GM18508 (cell line): ENCODE measurements around the gene ANKRD31.
"Not testable (repeated sequence)": the region's sequence is repeated elsewhere in the genome, so short reads cannot be mapped to it uniquely, and the experiment has no call there.

Experiments used
- ATAC-seq: cut with Tn5 transposase; IDR thresholded peaks from one replicate; pipeline ENCODE4 v1.9.1; 2021; ENCODE audit warnings: moderate number of reproducible peaks; ENCODE audit not compliant: insufficient read depth, unreplicated experiment

Gene ANKRD31

DNA sequence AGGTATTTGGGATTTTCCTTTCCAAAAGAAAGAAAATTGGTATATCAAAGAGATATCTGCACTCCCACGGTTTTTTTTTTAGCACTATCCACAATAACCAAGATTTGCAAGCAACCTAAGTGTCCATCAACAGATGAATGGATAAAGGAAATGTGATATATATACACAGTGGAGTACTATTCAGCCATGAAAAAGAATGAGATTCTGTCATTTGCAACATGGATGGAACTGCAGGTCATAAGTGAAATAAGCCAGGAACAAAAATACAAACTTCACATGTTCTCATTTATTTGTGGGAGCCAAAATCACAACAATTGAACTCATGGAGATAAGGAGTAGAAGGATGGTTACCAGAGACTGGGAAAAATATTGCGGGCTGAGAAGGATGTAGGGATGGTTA lies 9.8 kb downstream of the ANKRD31 start:
- ATAC-seq: no peak

- no peak for ATAC-seq
These were observed 11.2 kb downstream of the ANKRD31 start for GRCh38 chr5:75225506-75225905.

- ATAC-seq: not testable (repeated sequence)
These were observed 15.9 kb downstream of the ANKRD31 start for GRCh38 chr5:75220787-75221186.

DNA sequence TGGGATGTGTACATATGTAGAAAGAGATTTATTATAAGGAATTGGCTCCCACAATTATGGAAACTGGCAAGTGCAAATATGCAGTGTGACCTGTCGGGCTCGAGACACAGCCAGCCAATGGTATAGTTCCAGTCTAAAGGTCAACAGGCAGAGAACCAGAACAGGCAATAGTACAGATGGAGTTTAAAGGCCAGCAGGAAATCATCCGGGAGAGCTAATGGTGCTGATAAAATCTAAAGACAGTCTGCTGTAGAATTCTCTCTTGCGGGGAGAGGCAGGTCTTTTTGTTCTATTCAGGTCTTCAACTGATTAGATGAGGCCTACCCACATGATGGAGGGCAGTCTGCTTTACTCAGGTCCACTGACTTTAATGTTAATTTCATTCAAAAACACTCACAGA lies 21.8 kb downstream of the ANKRD31 start:
- ATAC-seq: no peak

GRCh38 chr5:75214409-75214808 lies 22.3 kb downstream of the ANKRD31 start:
- ATAC-seq: no peak

- ATAC-seq: no peak
These were observed 33.1 kb downstream of the ANKRD31 start for GRCh38 chr5:75203604-75204003.

DNA sequence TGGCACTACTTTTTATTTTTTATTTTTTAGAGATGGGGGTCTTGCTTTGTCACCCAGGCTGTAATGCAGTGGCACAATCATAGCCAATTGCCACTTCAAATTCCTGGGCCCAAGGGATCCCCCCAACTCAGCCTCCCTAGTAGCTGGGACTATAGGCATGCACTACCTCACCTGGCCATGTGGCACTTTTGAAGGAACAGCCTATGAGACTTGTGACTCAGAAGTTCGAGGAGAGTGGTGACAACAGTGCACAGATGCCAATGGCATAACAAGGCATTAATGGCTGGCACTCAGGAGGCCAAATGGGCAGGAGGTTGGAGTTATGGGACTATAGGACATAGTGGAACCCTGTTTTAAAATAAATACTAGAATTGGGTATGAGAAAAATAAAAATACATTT lies 33.7 kb downstream of the ANKRD31 start:
- no peak for ATAC-seq

- no peak for ATAC-seq
These were observed 35.9 kb downstream of the ANKRD31 start for GRCh38 chr5:75200776-75201175.

DNA sequence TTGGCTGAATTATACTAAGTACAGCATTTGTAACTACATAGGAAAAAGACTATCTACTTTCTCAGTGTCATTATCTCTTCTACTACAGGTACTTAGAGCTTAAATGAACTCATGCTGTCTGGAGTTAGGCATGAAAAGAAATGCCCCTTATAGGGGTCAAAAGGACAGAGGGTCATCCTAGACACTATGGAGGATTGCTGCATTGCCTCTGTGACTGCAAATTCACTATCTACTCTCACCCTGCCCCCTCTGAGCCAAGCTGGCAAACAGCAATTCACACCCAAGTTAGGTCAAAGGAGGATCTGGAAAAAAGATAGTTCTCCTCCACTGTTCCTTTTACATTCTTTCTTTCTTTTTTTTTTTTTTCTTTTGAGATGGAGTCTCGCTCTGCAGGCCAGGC lies 36.7 kb downstream of the ANKRD31 start:
- ATAC-seq: no peak

GRCh38 chr5:75199071-75199470 lies 37.6 kb downstream of the ANKRD31 start:
- no peak for ATAC-seq

DNA sequence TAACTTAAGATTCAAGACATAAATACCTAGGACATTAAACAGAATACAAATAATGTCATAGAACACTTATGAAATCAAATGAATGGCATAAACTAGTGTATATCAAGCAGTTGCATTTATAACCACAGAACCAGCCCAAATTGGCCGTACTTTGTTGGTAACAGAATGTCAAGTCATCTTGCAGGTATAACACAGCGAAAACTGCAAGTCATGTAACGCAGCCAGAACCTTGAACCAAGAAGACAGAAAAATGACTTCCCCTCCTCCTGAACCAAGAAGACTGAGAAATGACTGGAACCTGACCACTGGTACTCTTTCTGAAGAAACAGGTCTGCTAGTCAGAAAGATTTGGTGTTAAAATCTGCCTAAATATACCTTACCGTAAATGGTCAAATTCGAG lies 38.9 kb downstream of the ANKRD31 start:
- no peak for ATAC-seq

DNA sequence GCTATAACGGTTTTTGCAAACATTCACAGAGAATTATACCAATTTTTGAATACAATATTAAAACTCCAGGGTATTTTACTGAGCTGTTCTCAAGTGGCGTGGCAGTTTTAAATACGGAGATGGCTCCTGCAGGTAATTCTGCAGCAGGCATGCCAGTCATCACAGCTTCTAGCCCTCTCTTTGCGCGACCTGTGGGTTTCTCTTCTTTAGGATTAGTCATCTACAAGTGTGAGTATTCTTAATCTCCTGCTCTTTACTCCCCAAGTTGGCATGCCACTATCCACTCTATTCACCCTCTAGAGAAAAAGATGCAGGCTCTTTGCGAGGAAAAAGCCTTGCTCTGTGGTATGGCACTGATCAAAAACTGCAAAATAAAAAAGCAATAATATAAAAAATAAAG lies 43.9 kb downstream of the ANKRD31 start:
- no peak for ATAC-seq

GRCh38 chr5:75192264-75192663 lies 44.4 kb downstream of the ANKRD31 start:
- no peak for ATAC-seq

GRCh38 chr5:75190227-75190626 lies 46.5 kb downstream of the ANKRD31 start:
- no peak for ATAC-seq

DNA sequence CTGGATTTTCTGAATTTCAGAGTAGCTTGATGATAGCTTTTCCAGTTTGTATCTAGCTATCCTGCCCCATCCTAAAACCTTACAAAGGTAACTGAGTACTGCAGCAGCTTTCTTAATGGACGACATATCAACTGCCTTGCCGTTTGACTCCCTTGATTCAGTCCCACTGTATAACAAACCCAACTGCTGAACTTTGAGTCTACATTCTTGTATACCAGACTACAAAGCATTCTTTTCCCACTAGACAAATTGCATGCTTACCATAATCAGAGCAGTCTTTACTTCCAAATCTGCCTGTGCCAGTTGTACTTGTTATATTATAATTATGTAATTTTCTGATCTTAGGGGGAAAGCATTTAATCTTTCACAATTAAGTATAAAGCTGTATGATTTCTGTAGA lies 47.3 kb downstream of the ANKRD31 start:
- no peak for ATAC-seq

- no peak for ATAC-seq
These were observed 50.9 kb downstream of the ANKRD31 start for GRCh38 chr5:75185763-75186162.

DNA sequence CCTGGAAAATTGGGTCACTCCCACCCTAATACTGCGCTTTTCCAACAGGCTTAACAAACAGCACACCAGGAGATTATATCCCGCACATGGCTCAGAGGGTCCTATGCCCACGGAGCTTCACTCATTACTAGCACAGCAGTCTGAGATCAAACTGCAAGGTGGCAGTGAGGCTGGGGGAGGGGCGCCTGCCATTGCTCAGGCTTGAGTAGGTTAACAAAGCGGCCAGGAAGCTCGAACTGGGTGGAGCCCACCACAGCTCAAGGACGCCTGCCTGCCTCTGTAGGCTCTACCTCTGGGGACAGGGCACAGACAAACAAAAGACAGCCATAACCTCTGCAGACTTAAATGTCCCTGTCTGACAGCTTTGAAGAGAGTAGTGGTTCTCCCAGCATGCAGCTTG lies 60.7 kb downstream of the ANKRD31 start:
- ATAC-seq: not testable (repeated sequence)

GRCh38 chr5:75174872-75175271 lies 61.8 kb downstream of the ANKRD31 start:
- ATAC-seq: not testable (repeated sequence)

DNA sequence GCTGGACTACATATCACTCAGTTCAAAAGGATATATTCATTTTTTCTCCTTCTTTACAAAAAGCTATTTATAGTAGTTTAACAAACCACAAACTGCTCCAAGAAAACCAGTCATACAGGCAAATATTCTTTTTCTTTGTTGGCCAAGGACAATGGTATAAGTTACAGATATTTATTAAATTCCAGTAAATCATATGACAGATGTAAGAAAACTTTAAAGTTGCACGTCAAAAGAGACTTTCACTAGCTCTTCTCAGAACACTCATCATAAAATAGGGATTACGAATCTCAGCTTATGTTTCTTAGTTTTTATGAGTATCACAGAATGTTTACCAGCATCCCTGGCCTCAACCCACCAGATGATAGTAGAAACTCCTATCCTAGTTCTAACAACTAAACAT lies 67.2 kb downstream of the ANKRD31 start:
- ATAC-seq: no peak

DNA sequence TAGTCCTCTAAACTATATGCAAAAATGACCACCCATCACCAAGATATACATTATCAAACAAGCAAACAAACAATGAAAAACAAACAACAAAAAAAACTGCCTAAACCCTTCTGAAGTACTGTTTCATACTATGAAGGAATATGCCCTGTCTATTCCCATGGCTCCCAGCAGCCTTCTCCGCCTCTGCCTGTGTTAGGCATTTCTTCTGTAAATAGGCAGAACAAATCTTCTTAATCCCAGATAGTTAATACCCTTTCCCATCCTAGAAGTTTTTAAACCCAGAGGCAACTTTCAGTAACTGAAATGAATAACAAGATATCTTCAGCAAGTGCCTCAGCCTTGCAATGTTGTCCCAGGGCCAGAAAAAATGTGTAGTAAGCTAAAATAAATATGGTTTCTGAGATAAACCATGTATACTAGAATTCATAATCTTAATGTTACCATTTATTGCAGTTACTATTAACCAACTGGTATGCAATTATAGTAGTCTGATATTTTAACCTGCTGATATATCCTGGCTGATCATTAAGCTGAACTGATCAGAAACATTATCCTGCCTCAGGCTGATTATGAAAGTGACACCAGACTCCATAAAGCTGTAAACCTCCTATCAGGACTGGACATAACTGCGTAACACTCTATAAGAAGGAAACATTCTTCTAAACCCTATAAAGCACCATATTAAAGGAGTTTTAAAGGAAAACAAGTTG lies 68.5 kb downstream of the ANKRD31 start:
- no peak for ATAC-seq

GRCh38 chr5:75167345-75167744 lies 69.3 kb downstream of the ANKRD31 start:
- ATAC-seq: no peak

DNA sequence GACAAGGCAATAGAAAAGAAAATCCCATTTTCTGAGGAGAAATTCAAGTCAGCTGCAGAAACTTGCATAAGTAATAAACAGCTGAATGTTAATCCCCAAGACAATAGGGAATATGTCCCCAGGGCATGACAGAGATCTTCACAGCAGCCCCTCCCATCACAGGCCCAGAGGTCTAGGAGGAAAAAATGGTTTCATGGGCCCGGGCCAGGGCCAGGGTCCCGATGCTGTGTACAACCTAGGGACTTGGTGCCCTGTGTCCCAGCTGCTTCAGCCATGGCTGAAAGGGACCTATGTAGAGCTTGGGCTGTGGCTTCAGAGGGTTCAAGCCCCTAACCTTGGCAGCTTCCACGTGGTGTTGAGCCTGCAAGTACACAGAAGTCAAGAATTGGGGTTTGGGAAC lies 75.2 kb downstream of the ANKRD31 start:
- ATAC-seq: not testable (repeated sequence)

DNA sequence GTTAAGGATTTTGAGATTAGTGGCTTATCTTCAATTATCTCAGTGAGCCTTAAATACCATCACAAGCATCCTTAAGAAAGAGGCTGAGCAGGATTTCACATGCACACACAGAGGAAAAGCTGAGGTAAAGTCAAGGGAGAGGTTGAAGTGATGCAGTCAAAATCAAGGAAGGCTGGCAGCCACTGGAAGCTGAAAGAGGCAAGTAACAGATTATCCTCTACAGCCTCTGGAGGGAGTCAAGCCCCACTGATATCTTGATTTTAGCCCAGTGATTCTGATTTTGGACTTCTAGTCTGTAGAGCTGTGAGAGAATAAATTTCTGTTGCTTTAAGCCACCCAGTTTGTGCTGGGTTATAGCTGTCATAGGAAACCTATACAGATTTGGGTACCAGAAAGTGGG lies 80.1 kb downstream of the ANKRD31 start:
- ATAC-seq: no peak
